HCT116 (cell line): Measurements from ENCODE around the gene MYPN. TPM values are rescaled to one million over a fixed set of nuclear protein-coding genes. Genes with fewer than 3 reads are reported as not detected.

Experiments used
- ATAC-seq: fragments of 200-7000 bp; cut with Tn5 transposase; 2 replicates; pipeline ENCODE4 v1.9.1; 2020; ENCODE audit warnings: mild to moderate bottlenecking, moderate library complexity
- BruUV-seq: library from RNA; stranded (reverse); fragments of 400-500 nt; replicated peaks from 2 replicates; lab custom pipeline; 2021; lab: Mats Ljungman, UMichigan
- CTCF ChIA-PET: fragments of 300-600 bp; sonication (Branson Sonifier 250); formaldehyde crosslinking; loops from one replicate; lab custom pipeline; 2021; ENCODE audit warnings: antibody characterized with exemption; lab: Charles Lee
- POLR2A ChIA-PET: fragments of 300-600, 350-600 bp; sonication (Branson Sonifier 250); formaldehyde crosslinking; loops from one replicate; lab custom pipeline; 2021; ENCODE audit warnings: antibody characterized with exemption; lab: Charles Lee
- RAD21 ChIA-PET, 2 experiments: fragments of 300-600 bp; sonication (Branson Sonifier 250); formaldehyde crosslinking; loops; one replicate each; lab custom pipeline; 2023; ENCODE audit warnings: low total read pairs in 2 of 2; ENCODE audit not compliant: uncharacterized antibody in 2 of 2, unreplicated experiment in 2 of 2, low non-redundant PET in 1 of 2; lab: Charles Lee
- DNase-seq: peaks from one replicate; pipeline ENCODE4 v3.0.0-alpha.2; 2010; ENCODE audit warnings: low read depth, low spot score
- H2AFZ ChIP-seq: fragments of 200-600 bp; shearing (Covaris generic), sonication (generic); 2 replicates; pipeline ENCODE4 v1.6.1; 2017; ENCODE audit warnings: low read depth, mixed run types, mixed read lengths, antibody characterized with exemption, low read length; ENCODE audit not compliant: poor library complexity, severe bottlenecking
- H3K27ac ChIP-seq: 2 replicates; pipeline ENCODE4 v1.5.1; 2012; ENCODE audit warnings: low read depth, low read length
- H3K27me3 ChIP-seq: fragments of 200-600 bp; sonication (generic); 2 replicates; pipeline ENCODE4 v1.6.1; 2016; ENCODE audit warnings: mixed run types, low read length, mixed read lengths; ENCODE audit not compliant: insufficient read depth
- H3K36me3 ChIP-seq, 2 experiments: fragments of 200-500 bp in 1 of 2; fragments of 200-600 bp in 1 of 2; sonication (Bioruptor generic) in 1 of 2; sonication (generic) in 1 of 2; 2 replicates each; pipeline versions ENCODE4 v1.5.1 to v1.6.1; 2014 to 2016; ENCODE audit warnings: low read length in 2 of 2, inconsistent platforms in 1 of 2, mixed read lengths in 1 of 2, mixed run types in 1 of 2; ENCODE audit not compliant: insufficient read depth in 2 of 2, control insufficient read depth in 1 of 2
- H3K4me1 ChIP-seq, 2 experiments: fragments of 200-600 bp in 1 of 2; sonication (generic) in 1 of 2; 2 replicates each; pipeline versions ENCODE4 v1.5.1 to v1.6.1; 2012 to 2017; ENCODE audit warnings: low read length in 2 of 2, inconsistent platforms in 1 of 2, mild to moderate bottlenecking in 1 of 2, mixed read lengths in 1 of 2, mixed run types in 1 of 2, moderate library complexity in 1 of 2; ENCODE audit not compliant: insufficient read depth in 2 of 2, control insufficient read depth in 1 of 2
- H3K4me2 ChIP-seq: fragments of 200-600 bp; sonication (generic); 2 replicates; pipeline ENCODE4 v1.6.1; 2017; ENCODE audit warnings: mixed run types, low read length, mixed read lengths
- H3K4me3 ChIP-seq, 2 experiments: fragments of 200-600 bp in 1 of 2; sonication (generic) in 1 of 2; replicated peaks in 1 of 2; 2 replicates each; pipeline ENCODE4 v1.5.1; 2011 to 2016; ENCODE audit warnings: low read length in 2 of 2, control low read depth in 1 of 2, low read depth in 1 of 2, mild to moderate bottlenecking in 1 of 2, mixed read lengths in 1 of 2, mixed run types in 1 of 2
- H3K79me2 ChIP-seq: fragments of 200-600 bp; sonication (generic); 2 replicates; pipeline ENCODE4 v1.6.1; 2017; ENCODE audit warnings: mild to moderate bottlenecking, mixed run types, low read length, moderate library complexity, mixed read lengths; ENCODE audit not compliant: insufficient read depth
- H3K9ac ChIP-seq: fragments of 200-600 bp; sonication (generic); 2 replicates; pipeline ENCODE4 v1.6.1; 2016; ENCODE audit warnings: low read length, mixed read lengths
- H3K9me2 ChIP-seq: fragments of 200-600 bp; sonication (generic), shearing (Covaris generic); 2 replicates; pipeline ENCODE4 v1.6.1; 2017; ENCODE audit warnings: mixed run types, mild to moderate bottlenecking, moderate library complexity; ENCODE audit not compliant: insufficient read depth
- H3K9me3 ChIP-seq, 2 experiments: fragments of 200-500 bp in 1 of 2; fragments of 200-600 bp in 1 of 2; sonication (Bioruptor generic) in 1 of 2; sonication (generic) in 1 of 2; 2 replicates each; pipeline ENCODE4 v1.6.1; 2014 to 2017; ENCODE audit warnings: low read length in 2 of 2, mixed read lengths in 2 of 2, inconsistent platforms in 1 of 2, low read depth in 1 of 2, mild to moderate bottlenecking in 1 of 2, mixed run types in 1 of 2, moderate library complexity in 1 of 2; ENCODE audit not compliant: control insufficient read depth in 1 of 2, insufficient read depth in 1 of 2
- H4K20me1 ChIP-seq: fragments of 200-600 bp; sonication (generic), shearing (Covaris generic); 2 replicates; pipeline ENCODE4 v1.6.1; 2017; ENCODE audit warnings: mixed run types, mild to moderate bottlenecking, moderate library complexity; ENCODE audit not compliant: insufficient read depth
- CBX3 ChIP-seq: IDR thresholded peaks from 2 replicates; pipeline ENCODE4 v1.6.1; 2012; ENCODE audit warnings: low read depth
- CEBPB ChIP-seq: IDR thresholded peaks from 2 replicates; pipeline ENCODE4 v1.6.1; 2012; ENCODE audit warnings: low read depth
- CTCF ChIP-seq, 3 experiments: fragments of 200-600 bp in 1 of 3; sonication (generic) in 1 of 3; IDR thresholded peaks in 2 of 3; conservative IDR thresholded peaks in 1 of 3; 2 replicates each; pipeline ENCODE4 v1.5.1; 2012 to 2017; ENCODE audit warnings: low read depth in 2 of 3, low read length in 2 of 3, antibody characterized with exemption in 1 of 3, borderline replicate concordance in 1 of 3, control low read depth in 1 of 3, mild to moderate bottlenecking in 1 of 3, mixed read lengths in 1 of 3, mixed run types in 1 of 3, moderate library complexity in 1 of 3; ENCODE audit not compliant: insufficient read depth in 1 of 3
- EGR1 ChIP-seq: IDR thresholded peaks from 2 replicates; pipeline ENCODE4 v1.6.1; 2012; ENCODE audit warnings: low read depth
- EZH2 ChIP-seq: fragments of 200-600 bp; sonication (generic); IDR thresholded peaks from 2 replicates; pipeline ENCODE4 v1.6.1; 2017; ENCODE audit warnings: antibody characterized with exemption, mixed run types
- EZH2phosphoT487 ChIP-seq: fragments of 200-600 bp; IDR thresholded peaks from 2 replicates; pipeline ENCODE4 v1.6.1; 2018; ENCODE audit warnings: antibody characterized with exemption, borderline replicate concordance
- FOSL1 ChIP-seq: IDR thresholded peaks from 2 replicates; pipeline ENCODE4 v1.6.1; 2012; ENCODE audit warnings: low read depth
- POLR2A ChIP-seq: IDR thresholded peaks from 2 replicates; pipeline ENCODE4 v1.7.0; 2011; ENCODE audit warnings: borderline replicate concordance; ENCODE audit not compliant: insufficient read depth, insufficient read length; ENCODE audit errors: extremely low read depth
- POLR2AphosphoS5 ChIP-seq: IDR thresholded peaks from 2 replicates; pipeline ENCODE4 v1.6.1; 2011; ENCODE audit warnings: mild to moderate bottlenecking, low read depth, low read length, moderate library complexity
- RAD21 ChIP-seq: IDR thresholded peaks from 2 replicates; pipeline ENCODE4 v1.6.1; 2012; ENCODE audit warnings: low read depth, mild to moderate bottlenecking
- SIN3A ChIP-seq: IDR thresholded peaks from 2 replicates; pipeline ENCODE4 v1.6.1; 2012; ENCODE audit warnings: low read depth
- SRF ChIP-seq: IDR thresholded peaks from 2 replicates; pipeline ENCODE4 v1.6.1; 2012; ENCODE audit warnings: low read depth
- TCF7L2 ChIP-seq: IDR thresholded peaks from 2 replicates; pipeline ENCODE4 v1.7.0; 2011; ENCODE audit warnings: borderline replicate concordance, inconsistent platforms; ENCODE audit not compliant: insufficient read depth, insufficient read length; ENCODE audit errors: extremely low read depth
- YY1 ChIP-seq: IDR thresholded peaks from 2 replicates; pipeline ENCODE4 v1.6.1; 2011; ENCODE audit warnings: low read length, low read depth, moderate library complexity, mild to moderate bottlenecking; ENCODE audit not compliant: insufficient replicate concordance; ENCODE audit errors: extremely low read depth
- ZFX ChIP-seq: fragments of 450-650 bp; IDR thresholded peaks from 2 replicates; pipeline ENCODE4 v1.6.1; 2017
- ZNF274 ChIP-seq: fragments of 200-500 bp; sonication (Bioruptor generic); IDR thresholded peaks from 2 replicates; pipeline ENCODE4 v1.6.1; 2014; ENCODE audit warnings: mild to moderate bottlenecking, low read depth, low read length, inconsistent platforms
- intact Hi-C: fragments of 100-400 bp; cut with micrococcal nuclease; formaldehyde crosslinking; loops from 2 replicates; pipeline ENCODE4 v1.10.0; 2022
- total RNA-seq: library from RNA; stranded (reverse); gene quantifications from one replicate; pipeline ENCODE4 v1.2.1, GENCODE V29; 2021; ENCODE audit not compliant: unreplicated experiment
- TF ChIP-seq, protein P1 (sequence below): IDR thresholded peaks from 2 replicates; pipeline ENCODE4 v1.6.1; 2011; ENCODE audit warnings: mild to moderate bottlenecking, low read length, moderate library complexity; ENCODE audit not compliant: insufficient replicate concordance; ENCODE audit errors: extremely low read depth
- TF ChIP-seq, protein P2 (sequence below): IDR thresholded peaks from 2 replicates; pipeline ENCODE4 v1.6.1; 2012
- TF ChIP-seq, protein P3 (sequence below): IDR thresholded peaks from 2 replicates; pipeline ENCODE4 v1.6.1; 2012; ENCODE audit warnings: low read depth

MYPN gene
- total RNA-seq, 1 experiment from 2014 or later = 0.34 TPM

DNA sequence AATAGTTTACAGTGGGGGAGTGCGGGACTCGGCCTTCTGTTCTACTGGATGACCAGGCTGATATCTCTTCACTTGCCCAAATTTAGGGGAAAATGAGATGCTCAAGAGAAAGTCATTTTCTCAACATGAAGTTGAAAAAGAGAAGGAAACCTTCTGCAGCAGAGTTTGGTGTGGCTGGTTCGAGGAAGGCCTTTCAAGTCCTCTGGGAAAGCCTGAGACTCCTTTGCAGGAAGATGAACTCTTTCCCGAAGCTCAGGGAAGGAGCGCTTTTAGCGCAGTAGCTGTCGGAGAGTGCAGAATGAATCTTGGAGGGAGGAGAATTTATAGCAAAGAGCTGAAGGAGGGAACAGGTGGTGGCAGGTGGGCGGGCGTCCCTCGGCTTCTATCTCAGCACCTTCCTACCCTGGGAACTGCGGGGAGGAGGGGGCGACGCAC, 122.5 kb downstream of the MYPN start, which contains the start of gene ATOH7 (continued):
- TF ChIP-seq CTCF (IDR thresholded peaks at IDR 0.05 in 2 of 3, conservative IDR thresholded peaks at IDR 0.05 in 1 of 3; ENCODE audit: borderline replicate concordance in 1 of 3, insufficient read depth in 1 of 3, low read depth in 2 of 3, low read length in 2 of 3) = no peak
- no peak for TF ChIP-seq EZH2
- no peak for TF ChIP-seq RAD21

- H3K9me3 ChIP-seq = no peaks in the 10 kb centered on the region
- ATAC-seq (no peak), DNase-seq (no peak)
- H3K4me1 ChIP-seq = peaks cover 5 to 13% of the 10 kb centered on the region in 2 experiments; a peak in 3 of 4 replicates
- H3K27me3 ChIP-seq = no peaks in the 10 kb centered on the region
- no peak overlapping the region for H3K9ac ChIP-seq
- RAD21 ChIA-PET = no interaction called here
- intact Hi-C loops = no loop called here
- H3K27ac ChIP-seq = no peak overlapping the region
- H3K36me3 ChIP-seq = no peaks in the 10 kb centered on the region
- POLR2A ChIA-PET = no interaction called here
- CTCF ChIA-PET = interaction anchor here (0.9 kb wide), 1 partner anchor 20 kb away, joined by 3 read pairs; no protein-coding TSS in a partner anchor
- H4K20me1 ChIP-seq = no peaks in the 10 kb centered on the region
- BruUV-seq = no TSS peak
- H3K9me2 ChIP-seq = no peaks in the 10 kb centered on the region
- H3K4me3 ChIP-seq = no peak overlapping the region
- H3K79me2 ChIP-seq = no peaks in the 10 kb centered on the region
- no peak overlapping the region for H2AFZ ChIP-seq
- H3K4me2 ChIP-seq = no peak overlapping the region
- TF ChIP-seq, protein P1, sequence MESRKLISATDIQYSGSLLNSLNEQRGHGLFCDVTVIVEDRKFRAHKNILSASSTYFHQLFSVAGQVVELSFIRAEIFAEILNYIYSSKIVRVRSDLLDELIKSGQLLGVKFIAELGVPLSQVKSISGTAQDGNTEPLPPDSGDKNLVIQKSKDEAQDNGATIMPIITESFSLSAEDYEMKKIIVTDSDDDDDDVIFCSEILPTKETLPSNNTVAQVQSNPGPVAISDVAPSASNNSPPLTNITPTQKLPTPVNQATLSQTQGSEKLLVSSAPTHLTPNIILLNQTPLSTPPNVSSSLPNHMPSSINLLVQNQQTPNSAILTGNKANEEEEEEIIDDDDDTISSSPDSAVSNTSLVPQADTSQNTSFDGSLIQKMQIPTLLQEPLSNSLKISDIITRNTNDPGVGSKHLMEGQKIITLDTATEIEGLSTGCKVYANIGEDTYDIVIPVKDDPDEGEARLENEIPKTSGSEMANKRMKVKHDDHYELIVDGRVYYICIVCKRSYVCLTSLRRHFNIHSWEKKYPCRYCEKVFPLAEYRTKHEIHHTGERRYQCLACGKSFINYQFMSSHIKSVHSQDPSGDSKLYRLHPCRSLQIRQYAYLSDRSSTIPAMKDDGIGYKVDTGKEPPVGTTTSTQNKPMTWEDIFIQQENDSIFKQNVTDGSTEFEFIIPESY = no peak
- TF ChIP-seq, protein P2, sequence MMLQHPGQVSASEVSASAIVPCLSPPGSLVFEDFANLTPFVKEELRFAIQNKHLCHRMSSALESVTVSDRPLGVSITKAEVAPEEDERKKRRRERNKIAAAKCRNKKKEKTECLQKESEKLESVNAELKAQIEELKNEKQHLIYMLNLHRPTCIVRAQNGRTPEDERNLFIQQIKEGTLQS = no peak
- TF ChIP-seq EZH2phosphoT487 = no peak
- TF ChIP-seq POLR2AphosphoS5 = no peak
- TF ChIP-seq SIN3A = no peak
- no peak for TF ChIP-seq POLR2A
- TF ChIP-seq CEBPB = no peak
- TF ChIP-seq YY1 = no peak
- no peak for TF ChIP-seq TCF7L2
- no peak for TF ChIP-seq EGR1
- TF ChIP-seq ZNF274 = no peak
- no peak for TF ChIP-seq CBX3
- TF ChIP-seq ZFX = no peak
- TF ChIP-seq RAD21 = no peak
- TF ChIP-seq, protein P3, sequence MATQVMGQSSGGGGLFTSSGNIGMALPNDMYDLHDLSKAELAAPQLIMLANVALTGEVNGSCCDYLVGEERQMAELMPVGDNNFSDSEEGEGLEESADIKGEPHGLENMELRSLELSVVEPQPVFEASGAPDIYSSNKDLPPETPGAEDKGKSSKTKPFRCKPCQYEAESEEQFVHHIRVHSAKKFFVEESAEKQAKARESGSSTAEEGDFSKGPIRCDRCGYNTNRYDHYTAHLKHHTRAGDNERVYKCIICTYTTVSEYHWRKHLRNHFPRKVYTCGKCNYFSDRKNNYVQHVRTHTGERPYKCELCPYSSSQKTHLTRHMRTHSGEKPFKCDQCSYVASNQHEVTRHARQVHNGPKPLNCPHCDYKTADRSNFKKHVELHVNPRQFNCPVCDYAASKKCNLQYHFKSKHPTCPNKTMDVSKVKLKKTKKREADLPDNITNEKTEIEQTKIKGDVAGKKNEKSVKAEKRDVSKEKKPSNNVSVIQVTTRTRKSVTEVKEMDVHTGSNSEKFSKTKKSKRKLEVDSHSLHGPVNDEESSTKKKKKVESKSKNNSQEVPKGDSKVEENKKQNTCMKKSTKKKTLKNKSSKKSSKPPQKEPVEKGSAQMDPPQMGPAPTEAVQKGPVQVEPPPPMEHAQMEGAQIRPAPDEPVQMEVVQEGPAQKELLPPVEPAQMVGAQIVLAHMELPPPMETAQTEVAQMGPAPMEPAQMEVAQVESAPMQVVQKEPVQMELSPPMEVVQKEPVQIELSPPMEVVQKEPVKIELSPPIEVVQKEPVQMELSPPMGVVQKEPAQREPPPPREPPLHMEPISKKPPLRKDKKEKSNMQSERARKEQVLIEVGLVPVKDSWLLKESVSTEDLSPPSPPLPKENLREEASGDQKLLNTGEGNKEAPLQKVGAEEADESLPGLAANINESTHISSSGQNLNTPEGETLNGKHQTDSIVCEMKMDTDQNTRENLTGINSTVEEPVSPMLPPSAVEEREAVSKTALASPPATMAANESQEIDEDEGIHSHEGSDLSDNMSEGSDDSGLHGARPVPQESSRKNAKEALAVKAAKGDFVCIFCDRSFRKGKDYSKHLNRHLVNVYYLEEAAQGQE = no peak
- no peak for TF ChIP-seq SRF
- TF ChIP-seq FOSL1 = no peak
- TF ChIP-seq EZH2 = no peak
These were observed 123.8 kb downstream of the MYPN start for GRCh38 chr10:68233046-68233445.
